ENCODE results near the gene ABHD1.
"Not testable (repeated sequence)": the region's sequence is repeated elsewhere in the genome, so short reads cannot be mapped to it uniquely, and the experiment has no call there.

ABHD1 gene

DNA sequence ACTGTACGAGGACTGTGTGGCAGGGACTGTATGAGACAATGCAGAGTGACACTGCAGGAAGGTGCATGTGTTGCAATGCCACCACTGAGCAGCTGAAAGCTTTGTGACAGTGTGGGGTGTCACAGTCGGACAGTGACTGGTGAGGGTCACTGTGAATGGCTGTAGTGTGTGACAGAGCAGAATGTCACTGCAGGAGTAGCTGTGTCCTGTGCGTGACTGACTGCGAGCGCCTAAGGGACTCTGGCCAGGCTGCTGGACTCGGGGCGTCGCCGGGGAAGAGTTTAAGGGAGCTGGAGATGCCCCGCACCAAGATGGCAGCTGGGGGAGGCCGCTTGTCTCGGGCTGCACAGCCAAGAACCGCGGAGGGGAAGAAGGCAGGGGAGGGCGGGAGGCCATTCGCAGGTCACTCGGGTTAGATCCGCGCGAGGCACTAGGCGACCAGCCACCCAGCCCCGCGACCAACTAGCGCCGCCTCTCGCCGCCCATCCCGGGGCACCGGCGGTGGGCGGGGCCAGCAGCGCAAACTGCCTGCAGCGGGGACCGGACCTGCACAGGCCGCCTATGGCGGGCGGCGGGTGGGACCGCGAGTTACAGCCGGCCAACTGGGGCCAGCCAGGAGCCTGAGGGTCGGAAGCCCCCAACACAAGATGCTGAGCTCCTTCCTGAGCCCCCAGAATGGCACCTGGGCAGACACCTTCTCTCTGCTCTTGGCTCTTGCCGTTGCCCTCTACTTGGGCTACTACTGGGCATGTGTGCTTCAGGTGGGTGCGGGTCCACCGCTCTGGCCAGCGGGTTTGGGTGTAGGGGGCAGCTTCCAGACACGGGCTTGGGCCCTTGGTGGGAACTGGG, at the start of gene ABHD1:
TSS of gene ABHD1 (plus strand) at position 514 of the 849 bp plus-strand sequence. CDS start at position 648, 134 bp downstream.
- DNase-seq: peak; percentile 48 to 52

GRCh38 chr2:27074738-27075565, 48.7 kb upstream of the ABHD1 start:
- DNase-seq: peak in 1 of 2 donors; percentile 31

DNA sequence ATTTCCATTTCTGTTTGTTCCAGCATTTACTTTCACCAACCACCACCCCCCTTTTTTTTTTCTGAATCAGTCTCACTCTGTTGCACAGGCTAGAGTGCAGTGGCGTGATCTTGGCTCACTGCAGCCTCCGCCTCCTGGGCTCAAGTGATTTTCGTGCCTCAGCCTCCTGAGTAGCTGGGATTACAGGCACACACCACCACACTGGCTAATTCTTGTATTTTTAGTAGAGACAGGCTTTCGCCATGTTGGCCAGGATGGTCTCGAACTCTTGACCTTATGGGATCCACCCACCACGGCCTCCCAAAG, 48.1 kb upstream of the ABHD1 start:
- not testable (repeated sequence) for DNase-seq

GRCh38 chr2:27076323-27076722, 47.3 kb upstream of the ABHD1 start:
- DNase-seq: no peak

DNA sequence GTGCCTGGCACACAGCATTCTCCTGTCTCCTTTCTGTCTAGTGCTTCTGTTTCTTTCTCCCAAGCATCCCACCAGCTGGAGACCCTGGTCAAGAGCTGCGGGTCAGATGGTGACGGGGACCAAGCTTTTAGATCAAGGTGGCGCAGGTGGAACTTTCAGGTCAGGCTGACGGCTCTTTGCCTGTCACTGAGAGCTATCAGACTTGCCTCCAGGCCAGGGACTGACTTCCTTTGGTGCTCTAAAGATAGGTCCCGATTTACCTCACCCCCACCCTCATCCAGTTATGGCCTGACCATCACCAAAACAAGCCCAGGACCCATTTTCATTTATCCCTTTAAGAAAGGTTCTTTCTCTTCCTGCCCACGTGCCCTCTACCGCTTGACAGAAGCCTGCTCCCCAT, 46.4 kb upstream of the ABHD1 start:
- DNase-seq: no peak

GRCh38 chr2:27078267-27079194, 45.1 kb upstream of the ABHD1 start, which contains the start of gene EMILIN1:
EMILIN1 (plus strand) TSS chr2:27078615; CDS start chr2:27079066, 451 bp downstream.
- no peak for DNase-seq

GRCh38 chr2:27079233-27080139, 44.1 kb upstream of the ABHD1 start:
- DNase-seq: no peak

GRCh38 chr2:27080140-27080469, 43.5 kb upstream of the ABHD1 start:
- DNase-seq: no peak

DNA sequence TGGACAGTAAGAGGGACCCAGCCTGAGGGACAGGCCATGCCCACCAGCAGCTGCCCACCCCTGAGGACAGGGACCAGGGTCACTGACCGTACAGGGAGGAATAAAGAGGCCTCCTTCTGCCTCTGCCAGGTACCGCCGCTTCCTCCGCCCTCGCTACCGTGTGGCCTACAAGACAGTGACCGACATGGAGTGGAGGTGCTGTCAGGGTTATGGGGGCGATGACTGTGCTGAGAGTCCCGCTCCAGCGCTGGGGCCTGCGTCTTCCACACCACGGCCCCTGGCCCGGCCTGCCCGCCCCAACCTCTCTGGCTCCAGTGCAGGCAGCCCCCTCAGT, 43.0 kb upstream of the ABHD1 start:
- no peak for DNase-seq

- DNase-seq: no peak
These were observed 41.4 kb upstream of the ABHD1 start for GRCh38 chr2:27081984-27082772.

- DNase-seq: no peak
These were observed 40.7 kb upstream of the ABHD1 start for GRCh38 chr2:27082773-27083409.

- DNase-seq: no peak
These were observed 40.0 kb upstream of the ABHD1 start for GRCh38 chr2:27083410-27084296.

DNA sequence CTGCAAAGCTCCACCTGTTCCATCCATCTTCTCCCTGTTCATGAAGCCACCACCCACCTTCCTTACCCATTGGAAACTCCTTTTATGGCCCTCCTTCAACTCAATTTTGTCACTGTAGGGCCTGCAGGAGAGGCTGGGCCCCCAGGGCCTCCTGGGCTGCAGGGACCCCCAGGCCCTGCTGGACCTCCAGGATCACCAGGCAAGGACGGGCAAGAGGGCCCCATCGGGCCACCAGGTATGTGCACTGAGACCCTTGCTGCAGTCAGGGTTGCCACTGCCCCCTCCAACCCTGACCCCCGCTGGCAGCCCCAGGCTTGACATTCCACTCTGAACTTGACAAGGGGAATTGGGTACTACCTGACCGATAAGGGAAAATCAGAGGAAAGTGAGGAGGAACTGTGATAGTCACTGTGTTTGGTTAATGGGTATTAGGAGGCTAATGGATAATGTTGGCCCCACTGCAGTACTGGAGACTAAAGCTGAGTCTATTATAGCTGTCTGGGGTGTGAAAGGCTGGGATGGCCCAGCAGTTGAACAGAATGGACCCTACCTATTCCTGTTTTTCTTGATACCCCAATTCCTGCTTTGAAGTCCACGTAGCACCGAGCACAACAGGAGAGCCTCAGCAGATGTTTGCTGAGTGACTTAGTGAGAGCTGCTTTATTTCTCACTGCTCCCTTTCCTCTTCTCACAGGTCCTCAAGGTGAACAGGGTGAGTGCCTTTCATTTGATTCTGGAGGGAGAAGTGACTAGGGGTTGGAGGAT, 39.1 kb upstream of the ABHD1 start:
- no peak for DNase-seq

- DNase-seq: no peak
These were observed 38.4 kb upstream of the ABHD1 start for GRCh38 chr2:27085062-27085672.

DNA sequence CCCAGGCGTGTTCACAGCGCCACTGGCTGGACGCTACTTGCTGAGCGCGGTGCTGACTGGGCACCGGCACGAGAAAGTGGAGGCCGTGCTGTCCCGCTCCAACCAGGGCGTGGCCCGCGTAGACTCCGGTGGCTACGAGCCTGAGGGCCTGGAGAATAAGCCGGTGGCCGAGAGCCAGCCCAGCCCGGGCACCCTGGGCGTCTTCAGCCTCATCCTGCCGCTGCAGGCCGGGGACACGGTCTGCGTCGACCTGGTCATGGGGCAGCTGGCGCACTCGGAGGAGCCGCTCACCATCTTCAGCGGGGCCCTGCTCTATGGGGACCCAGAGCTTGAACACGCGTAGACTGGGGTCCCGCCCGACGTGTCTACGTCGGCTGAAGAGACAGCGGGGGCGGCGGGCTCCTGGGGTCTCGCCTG, 37.9 kb upstream of the ABHD1 start:
- peak; percentile 28 to 31 for DNase-seq

GRCh38 chr2:27086090-27086723, 37.4 kb upstream of the ABHD1 start:
- DNase-seq: peak; percentile 99 to 100

DNA sequence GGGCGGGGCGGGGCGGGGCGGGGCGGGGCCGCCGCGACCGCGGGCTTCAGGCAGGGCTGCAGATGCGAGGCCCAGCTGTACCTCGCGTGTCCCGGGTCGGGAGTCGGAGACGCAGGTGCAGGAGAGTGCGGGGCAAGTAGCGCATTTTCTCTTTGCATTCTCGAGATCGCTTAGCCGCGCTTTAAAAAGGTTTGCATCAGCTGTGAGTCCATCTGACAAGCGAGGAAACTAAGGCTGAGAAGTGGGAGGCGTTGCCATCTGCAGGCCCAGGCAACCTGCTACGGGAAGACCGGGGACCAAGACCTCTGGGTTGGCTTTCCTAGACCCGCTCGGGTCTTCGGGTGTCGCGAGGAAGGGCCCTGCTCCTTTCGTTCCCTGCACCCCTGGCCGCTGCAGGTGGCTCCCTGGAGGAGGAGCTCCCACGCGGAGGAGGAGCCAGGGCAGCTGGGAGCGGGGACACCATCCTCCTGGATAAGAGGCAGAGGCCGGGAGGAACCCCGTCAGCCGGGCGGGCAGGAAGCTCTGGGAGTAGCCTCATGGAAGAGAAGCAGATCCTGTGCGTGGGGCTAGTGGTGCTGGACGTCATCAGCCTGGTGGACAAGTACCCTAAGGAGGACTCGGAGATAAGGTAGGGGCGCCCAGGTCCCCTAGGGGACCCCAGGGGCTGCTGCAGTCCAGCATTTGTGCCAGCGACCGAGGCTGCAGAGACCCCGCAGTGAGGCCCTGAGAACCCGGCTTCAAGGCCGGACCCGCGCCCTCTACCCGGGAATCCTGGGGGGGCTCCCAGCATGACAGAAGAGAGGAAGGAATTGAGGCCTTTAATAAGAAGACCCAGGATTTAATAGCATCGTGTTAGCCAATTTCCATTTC, 36.7 kb upstream of the ABHD1 start, which contains the start of gene KHK:
TSS of gene KHK (plus strand) at position 49 of the 870 bp plus-strand sequence. CDS start at position 537, 488 bp downstream.
- no peak for DNase-seq
